Left hindlimb (tissue), 1 donor: ENCODE results near the gene PSMA5.
"Not testable (repeated sequence)": the region's sequence is repeated elsewhere in the genome, so short reads cannot be mapped to it uniquely, and the experiment has no call there.

Source experiments
- DNase-seq: peaks from one replicate; pipeline ENCODE4 v3.0.0-alpha.2; 2018

The PSMA5 gene

GRCh38 chr1:109392037-109392787 lies 34.0 kb downstream of the PSMA5 start:
- DNase-seq: no peak

- no peak for DNase-seq
Measured at GRCh38 chr1:109391626-109392025, 34.6 kb downstream of the PSMA5 start.

- DNase-seq: no peak
Measured at GRCh38 chr1:109391157-109391556, 35.1 kb downstream of the PSMA5 start.

- no peak for DNase-seq
Measured at GRCh38 chr1:109389638-109390341, 36.5 kb downstream of the PSMA5 start.

- DNase-seq: no peak
Measured at GRCh38 chr1:109388884-109389637, 37.2 kb downstream of the PSMA5 start.

- DNase-seq: no peak
Measured at GRCh38 chr1:109388208-109388711, 38.0 kb downstream of the PSMA5 start.

- DNase-seq: no peak
Measured at GRCh38 chr1:109386054-109386717, 40.1 kb downstream of the PSMA5 start.

GRCh38 chr1:109385417-109385816 lies 40.8 kb downstream of the PSMA5 start:
- no peak for DNase-seq

- no peak for DNase-seq
Measured at GRCh38 chr1:109383854-109384253, 42.4 kb downstream of the PSMA5 start.

GRCh38 chr1:109383087-109383779 lies 43.0 kb downstream of the PSMA5 start:
- DNase-seq: no peak

- DNase-seq: no peak
Measured at GRCh38 chr1:109381573-109381972, 44.7 kb downstream of the PSMA5 start.

- no peak for DNase-seq
Measured at GRCh38 chr1:109379907-109380306, 46.3 kb downstream of the PSMA5 start.

GRCh38 chr1:109379422-109379821 lies 46.8 kb downstream of the PSMA5 start:
- DNase-seq: no peak

- no peak for DNase-seq
Measured at GRCh38 chr1:109377698-109378097, 48.5 kb downstream of the PSMA5 start.

GRCh38 chr1:109373696-109374095 lies 52.6 kb downstream of the PSMA5 start:
- not testable (repeated sequence) for DNase-seq

GRCh38 chr1:109373126-109373525 lies 53.1 kb downstream of the PSMA5 start:
- no peak for DNase-seq

GRCh38 chr1:109372281-109372680 lies 54.0 kb downstream of the PSMA5 start:
- no peak for DNase-seq

GRCh38 chr1:109371341-109371739 lies 54.9 kb downstream of the PSMA5 start:
- DNase-seq: no peak

GRCh38 chr1:109370712-109371340 lies 55.4 kb downstream of the PSMA5 start:
- DNase-seq: no peak

- DNase-seq: no peak
Measured at GRCh38 chr1:109369167-109369746, 57.0 kb downstream of the PSMA5 start.

GRCh38 chr1:109368464-109368863 lies 57.8 kb downstream of the PSMA5 start:
- no peak for DNase-seq
